CD14-positive monocyte (primary cell): Measurements from ENCODE around the gene POU2F1. TPM values are rescaled to one million over a fixed set of nuclear protein-coding genes. Genes with fewer than 3 reads are reported as not detected.

Source experiments
- DNase-seq, 3 donors: peaks; one replicate each; pipeline ENCODE4 v3.0.0-alpha.2; 2011 to 2022
- H2AFZ ChIP-seq: 2 replicates; pipeline ENCODE4 v1.6.0; 2012; ENCODE audit warnings: mild to moderate bottlenecking, low read depth, low read length, inconsistent platforms; ENCODE audit not compliant: insufficient read depth, poor library complexity, severe bottlenecking
- H3K27ac ChIP-seq, 2 donors: 1 replicate in 1 of 2; 2 replicates in 1 of 2; pipeline ENCODE4 v1.5.1; 2012 to 2013; ENCODE audit warnings: low read length in 2 of 2, control low read depth in 1 of 2, inconsistent platforms in 1 of 2, low read depth in 1 of 2, mild to moderate bottlenecking in 1 of 2
- H3K27me3 ChIP-seq, 2 donors: one replicate each; pipeline versions ENCODE4 v1.6.0 to v1.6.1; 2011 to 2013; ENCODE audit warnings: low read length in 2 of 2; ENCODE audit not compliant: control insufficient read depth in 2 of 2, insufficient read depth in 2 of 2
- H3K36me3 ChIP-seq, 2 donors: replicated peaks in 1 of 2; 1 replicate in 1 of 2; 2 replicates in 1 of 2; pipeline versions ENCODE4 v1.5.1 to v1.6.1; 2012 to 2013; ENCODE audit warnings: low read length in 2 of 2, control low read depth in 1 of 2, inconsistent platforms in 1 of 2, mild to moderate bottlenecking in 1 of 2; ENCODE audit not compliant: insufficient read depth in 2 of 2, control insufficient read depth in 1 of 2
- H3K4me1 ChIP-seq, 2 donors: 1 replicate in 1 of 2; 2 replicates in 1 of 2; pipeline versions ENCODE4 v1.5.1 to v1.6.1; 2012 to 2013; ENCODE audit warnings: low read length in 2 of 2, control low read depth in 1 of 2, inconsistent platforms in 1 of 2, mild to moderate bottlenecking in 1 of 2, moderate library complexity in 1 of 2; ENCODE audit not compliant: insufficient read depth in 2 of 2, control insufficient read depth in 1 of 2
- H3K4me2 ChIP-seq: replicated peaks from 2 replicates; pipeline ENCODE3; 2012; ENCODE audit warnings: low read length, moderate library complexity, mild to moderate bottlenecking; ENCODE audit not compliant: poor library complexity, severe bottlenecking; ENCODE audit errors: extremely low read depth
- H3K4me3 ChIP-seq, 3 experiments: fragments of 200-600 bp in 1 of 3; sonication (generic) in 1 of 3; replicated peaks in 1 of 3; 1 replicate in 2 of 3; 2 replicates in 1 of 3; pipeline ENCODE4 v1.5.1; 2011 to 2013; ENCODE audit warnings: low read length in 3 of 3, mild to moderate bottlenecking in 3 of 3, control low read depth in 2 of 3, low read depth in 2 of 3, inconsistent platforms in 1 of 3, moderate library complexity in 1 of 3
- H3K79me2 ChIP-seq: 2 replicates; pipeline ENCODE4 v1.6.0; 2012; ENCODE audit warnings: mild to moderate bottlenecking, control low read depth, inconsistent platforms, low read length, moderate library complexity; ENCODE audit not compliant: insufficient read depth
- H3K9ac ChIP-seq: 2 replicates; pipeline ENCODE4 v1.6.0; 2017; ENCODE audit warnings: low read length, mild to moderate bottlenecking; ENCODE audit not compliant: insufficient read depth, poor library complexity, severe bottlenecking
- H3K9me3 ChIP-seq, 2 donors: replicated peaks in 1 of 2; 1 replicate in 1 of 2; 2 replicates in 1 of 2; pipeline versions ENCODE4 v1.5.1 to v1.6.1; 2012 to 2013; ENCODE audit warnings: low read length in 2 of 2, control low read depth in 1 of 2; ENCODE audit not compliant: control insufficient read depth in 1 of 2, insufficient read depth in 1 of 2
- H4K20me1 ChIP-seq: 2 replicates; pipeline ENCODE4 v1.6.0; 2012; ENCODE audit warnings: mild to moderate bottlenecking, low read length, control low read depth, moderate library complexity; ENCODE audit not compliant: insufficient read depth
- H3K27ac Mint-ChIP-seq, 7 donors: one replicate each; pipeline ENCODE4 v1.8.0; 2020; ENCODE audit warnings: mild to moderate bottlenecking in 7 of 7, mixed read lengths in 7 of 7, moderate library complexity in 6 of 7, inconsistent platforms in 2 of 7
- H3K27me3 Mint-ChIP-seq, 3 donors: one replicate each; pipeline ENCODE4 v1.8.0; 2021 to 2022; ENCODE audit warnings: low read depth in 3 of 3, mild to moderate bottlenecking in 3 of 3, mixed read lengths in 3 of 3, moderate library complexity in 3 of 3, inconsistent platforms in 1 of 3
- H3K36me3 Mint-ChIP-seq, 2 donors: one replicate each; pipeline ENCODE4 v1.8.0; 2020; ENCODE audit warnings: mixed read lengths in 2 of 2, inconsistent platforms in 1 of 2, mild to moderate bottlenecking in 1 of 2
- H3K4me1 Mint-ChIP-seq: one replicate; pipeline ENCODE4 v1.8.0; 2020; ENCODE audit warnings: mild to moderate bottlenecking, mixed read lengths
- H3K4me3 Mint-ChIP-seq, 2 donors: one replicate each; pipeline ENCODE4 v1.8.0; 2020; ENCODE audit warnings: mild to moderate bottlenecking in 2 of 2, mixed read lengths in 2 of 2, moderate library complexity in 1 of 2
- H3K9me3 Mint-ChIP-seq, 7 donors: one replicate each; pipeline ENCODE4 v1.8.0; 2020 to 2022; ENCODE audit warnings: mixed read lengths in 7 of 7, mild to moderate bottlenecking in 6 of 7, moderate library complexity in 6 of 7, inconsistent platforms in 2 of 7
- CTCF ChIP-seq: fragments of 200-600 bp; IDR thresholded peaks from one replicate; pipeline ENCODE4 v1.8.0; 2022; ENCODE audit warnings: antibody characterized with exemption, mild to moderate bottlenecking
- WGBS: methylation state at CpG from one replicate; pipeline ENCODE4 v1.1.5; 2013; ENCODE audit warnings: missing lambda C conversion rate; ENCODE audit not compliant: insufficient coverage; 5-methylcytosine and 5-hydroxymethylcytosine counted together
- intact Hi-C, 2 donors: fragments of 100-400 bp; cut with micrococcal nuclease; formaldehyde crosslinking; loops; one replicate each; pipeline versions ENCODE4 v1.15.0 to v1.15.1; 2023
- polyA plus RNA-seq, 3 donors: library from polyadenylated mRNA; depleted of rRNA in 1 of 3; unstranded in 2 of 3; stranded (reverse) in 1 of 3; fragments of 300-500 nt in 2 of 3; fragments of >200 nt in 1 of 3; fragmentation: Illumina TruSeq in 2 of 3; gene quantifications; 1 replicate in 2 of 3; 2 replicates in 1 of 3; pipeline ENCODE4 v1.2.3, GENCODE V29; 2012 to 2021

The POU2F1 gene
- polyA plus RNA-seq, 3 donors: 2.3 to 4.2 (median 3.9) TPM

- peak overlapping the region in 1 of 2 donors; percentile 64 for H3K27ac ChIP-seq
- H3K27ac Mint-ChIP-seq: peak overlapping the region; percentile 28 to 86 (median 56)
- H3K79me2 ChIP-seq: peaks cover 62% of the 10 kb centered on the region
- peaks cover 37 to 54% of the 10 kb centered on the region in 2 donors for H3K4me1 ChIP-seq
- peak overlapping the region; percentile 61 for H3K4me2 ChIP-seq
- peak overlapping the region in 1 of 3 experiments; percentile 60 for H3K4me3 ChIP-seq
- H3K9me3 ChIP-seq: no peaks in the 10 kb centered on the region
- H3K4me3 Mint-ChIP-seq: peak overlapping the region in 1 of 2 donors; percentile 56
- intact Hi-C loops: no loop called here
- no peak for TF ChIP-seq CTCF
- H3K36me3 ChIP-seq: no peaks in the 10 kb centered on the region
- peaks cover 0 to 3% (median 2%) of the 10 kb centered on the region in 7 donors for H3K9me3 Mint-ChIP-seq
- H3K27me3 Mint-ChIP-seq: no peaks in the 10 kb centered on the region
- WGBS: no CpG with 5 or more reads among the region's 1 CpG
- DNase-seq: no peak
- H3K27me3 ChIP-seq: no peaks in the 10 kb centered on the region
- peaks cover 3 to 7% of the 10 kb centered on the region in 2 donors for H3K36me3 Mint-ChIP-seq
- no peak overlapping the region for H3K9ac ChIP-seq
- H2AFZ ChIP-seq: no peak overlapping the region
- H4K20me1 ChIP-seq: no peaks in the 10 kb centered on the region
- H3K4me1 Mint-ChIP-seq: peaks cover 59% of the 10 kb centered on the region
Measured at GRCh38 chr1:167330601-167331293, 110.1 kb downstream of the POU2F1 start.

- H3K9me3 Mint-ChIP-seq: peaks cover 0 to 1% (median 0%) of the 10 kb centered on the region in 7 donors
- peaks cover 3 to 5% of the 10 kb centered on the region in 2 donors for H3K36me3 Mint-ChIP-seq
- no peak for DNase-seq
- Histone ChIP-seq H3K4me2 (peak overlapping the region; percentile 61), H3K27me3 (no peaks in the 10 kb centered on the region), H3K36me3 (no peaks in the 10 kb centered on the region), H3K9me3 (no peaks in the 10 kb centered on the region), H3K4me1 (peaks cover 37 to 54% of the 10 kb centered on the region in 2 donors), H3K27ac (peak overlapping the region in 1 of 2 donors; percentile 64), H4K20me1 (no peaks in the 10 kb centered on the region), H3K79me2 (peaks cover 70% of the 10 kb centered on the region), H2AFZ (no peak overlapping the region), H3K9ac (peak overlapping the region; percentile 11), H3K4me3 (peak overlapping the region; percentile 8 to 60 (median 32))
- TF ChIP-seq CTCF: no peak
- H3K27ac Mint-ChIP-seq: peak overlapping the region in 4 of 7 donors; percentile 18 to 88 (median 76)
- WGBS: no CpG with 5 or more reads among the region's 2 CpGs
- peaks cover 59% of the 10 kb centered on the region for H3K4me1 Mint-ChIP-seq
- intact Hi-C loops: no loop called here
- peak overlapping the region; percentile 45 to 87 for H3K4me3 Mint-ChIP-seq
- no peaks in the 10 kb centered on the region for H3K27me3 Mint-ChIP-seq
Measured at GRCh38 chr1:167331650-167332049, 111.0 kb downstream of the POU2F1 start.
